Measurements from ENCODE around the gene PROK2.

DNA sequence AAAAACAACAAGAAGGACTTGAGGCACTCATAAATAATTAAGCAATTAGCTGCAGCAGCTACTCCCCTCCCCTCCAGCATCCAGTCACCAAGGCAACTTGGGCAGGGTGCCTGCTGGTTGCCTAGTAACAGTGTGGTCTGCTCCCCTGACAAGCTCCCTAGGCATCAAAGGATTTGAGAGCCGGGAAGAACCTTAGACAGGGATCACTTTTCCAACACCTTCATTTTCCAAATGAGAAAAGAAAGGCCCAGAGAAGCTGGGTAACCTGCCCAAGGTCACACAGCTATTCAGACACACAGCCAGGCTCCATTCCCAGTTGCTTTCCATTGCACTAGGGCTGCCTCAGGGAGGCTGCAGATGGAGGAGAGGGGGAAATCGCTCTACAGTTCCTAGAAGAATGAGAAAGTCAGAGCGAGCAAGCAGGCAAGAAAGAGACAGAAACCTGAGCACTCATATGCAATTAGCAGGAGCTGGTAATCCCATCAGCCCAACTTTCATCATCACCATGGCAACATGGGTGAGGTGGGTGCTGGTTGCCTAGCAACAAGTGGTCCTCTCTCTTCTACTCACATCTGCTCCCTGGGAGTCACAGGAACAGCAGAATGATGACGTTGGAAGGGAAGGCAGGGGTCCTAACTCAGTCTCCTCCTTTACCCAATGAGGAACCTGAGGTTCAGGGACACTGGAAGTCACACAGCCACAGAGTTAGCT, 56.2 kb downstream of the PROK2 start:
- TF ChIP-seq, protein P1, sequence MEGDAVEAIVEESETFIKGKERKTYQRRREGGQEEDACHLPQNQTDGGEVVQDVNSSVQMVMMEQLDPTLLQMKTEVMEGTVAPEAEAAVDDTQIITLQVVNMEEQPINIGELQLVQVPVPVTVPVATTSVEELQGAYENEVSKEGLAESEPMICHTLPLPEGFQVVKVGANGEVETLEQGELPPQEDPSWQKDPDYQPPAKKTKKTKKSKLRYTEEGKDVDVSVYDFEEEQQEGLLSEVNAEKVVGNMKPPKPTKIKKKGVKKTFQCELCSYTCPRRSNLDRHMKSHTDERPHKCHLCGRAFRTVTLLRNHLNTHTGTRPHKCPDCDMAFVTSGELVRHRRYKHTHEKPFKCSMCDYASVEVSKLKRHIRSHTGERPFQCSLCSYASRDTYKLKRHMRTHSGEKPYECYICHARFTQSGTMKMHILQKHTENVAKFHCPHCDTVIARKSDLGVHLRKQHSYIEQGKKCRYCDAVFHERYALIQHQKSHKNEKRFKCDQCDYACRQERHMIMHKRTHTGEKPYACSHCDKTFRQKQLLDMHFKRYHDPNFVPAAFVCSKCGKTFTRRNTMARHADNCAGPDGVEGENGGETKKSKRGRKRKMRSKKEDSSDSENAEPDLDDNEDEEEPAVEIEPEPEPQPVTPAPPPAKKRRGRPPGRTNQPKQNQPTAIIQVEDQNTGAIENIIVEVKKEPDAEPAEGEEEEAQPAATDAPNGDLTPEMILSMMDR (IDR thresholded peaks at IDR 0.05): no peak
- no peak for TF ChIP-seq POLR2A (IDR thresholded peaks at IDR 0.05)
